ENCODE results near the gene TCHHL1. TPM values are rescaled to one million over a fixed set of nuclear protein-coding genes. Genes with fewer than 3 reads are reported as not detected.
"Not testable (repeated sequence)": the region's sequence is repeated elsewhere in the genome, so short reads cannot be mapped to it uniquely, and the experiment has no call there.

The TCHHL1 gene
- total and polyA plus RNA-seq, 2 donors, result 0.05 to 0.16 TPM

GRCh38 chr1:152107031-152107983, 18.4 kb upstream of the TCHHL1 start:
- Histone ChIP-seq H3K9me3 (ENCODE audit: control insufficient read depth in 2 of 2, insufficient read depth in 1 of 2, low read length in 1 of 2) (peaks cover 35 to 49% of the 10 kb centered on the region in 2 donors), H3K27me3 (ENCODE audit: control insufficient read depth in 2 of 2, insufficient read depth in 1 of 2, low read length in 1 of 2) (peaks cover 57 to 88% of the 10 kb centered on the region in 2 donors), H3K27ac (ENCODE audit: low read depth in 1 of 2, low read length in 1 of 2) (no peak overlapping the region), H3K4me3 (ENCODE audit: low read length in 2 of 2) (no peak overlapping the region), H3K36me3 (ENCODE audit: control insufficient read depth in 2 of 2, insufficient read depth in 2 of 2, low read length in 1 of 2) (no peaks in the 10 kb centered on the region), H3K4me1 (ENCODE audit: control insufficient read depth in 2 of 2, insufficient read depth in 2 of 2, low read length in 2 of 2) (peaks cover 0 to 25% of the 10 kb centered on the region in 2 donors)
- peak in 1 of 9 donors; percentile 9 for DNase-seq (ENCODE audit: low read depth in 6 of 9, low spot score in 9 of 9)
- WGBS, result 18% methylated on average over 41 of the region's 41 CpGs

- 60% methylated on average over 2 of the region's 2 CpGs for WGBS
- H3K4me3 ChIP-seq (ENCODE audit: low read length in 2 of 2), result no peak overlapping the region
- peaks cover 41 to 71% of the 10 kb centered on the region in 2 donors for H3K27me3 ChIP-seq (ENCODE audit: control insufficient read depth in 2 of 2, insufficient read depth in 1 of 2, low read length in 1 of 2)
- no peak overlapping the region for H3K27ac ChIP-seq (ENCODE audit: low read depth in 1 of 2, low read length in 1 of 2)
- no peak for DNase-seq (ENCODE audit: low read depth in 6 of 9, low spot score in 9 of 9)
- peaks cover 24 to 27% of the 10 kb centered on the region in 2 donors for H3K9me3 ChIP-seq (ENCODE audit: control insufficient read depth in 2 of 2, insufficient read depth in 1 of 2, low read length in 1 of 2)
- H3K4me1 ChIP-seq (ENCODE audit: control insufficient read depth in 2 of 2, insufficient read depth in 2 of 2, low read length in 2 of 2), result peaks cover 0 to 3% of the 10 kb centered on the region in 2 donors
- H3K36me3 ChIP-seq (ENCODE audit: control insufficient read depth in 2 of 2, insufficient read depth in 2 of 2, low read length in 1 of 2), result no peaks in the 10 kb centered on the region
Measured at GRCh38 chr1:152104854-152105253, 16.0 kb upstream of the TCHHL1 start.

- H3K9me3 ChIP-seq (ENCODE audit: control insufficient read depth in 2 of 2, insufficient read depth in 1 of 2, low read length in 1 of 2), result no peaks in the 10 kb centered on the region
- no peaks in the 10 kb centered on the region for H3K4me1 ChIP-seq (ENCODE audit: control insufficient read depth in 2 of 2, insufficient read depth in 2 of 2, low read length in 2 of 2)
- peaks cover 4 to 8% of the 10 kb centered on the region in 2 donors for H3K27me3 ChIP-seq (ENCODE audit: control insufficient read depth in 2 of 2, insufficient read depth in 1 of 2, low read length in 1 of 2)
- no peak overlapping the region for H3K27ac ChIP-seq (ENCODE audit: low read depth in 1 of 2, low read length in 1 of 2)
- no peak for DNase-seq (ENCODE audit: low read depth in 6 of 9, low spot score in 9 of 9)
- H3K36me3 ChIP-seq (ENCODE audit: control insufficient read depth in 2 of 2, insufficient read depth in 2 of 2, low read length in 1 of 2), result no peaks in the 10 kb centered on the region
- no peak overlapping the region for H3K4me3 ChIP-seq (ENCODE audit: low read length in 2 of 2)
- WGBS, result 84% methylated on average over 3 of the region's 3 CpGs
Measured at GRCh38 chr1:152096931-152097330, 8.1 kb upstream of the TCHHL1 start.

- DNase-seq (ENCODE audit: low read depth in 6 of 9, low spot score in 9 of 9), result no peak
- H3K4me3 ChIP-seq (ENCODE audit: low read length in 2 of 2), result no peak overlapping the region
- no peak overlapping the region for H3K27ac ChIP-seq (ENCODE audit: low read depth in 1 of 2, low read length in 1 of 2)
- H3K27me3 ChIP-seq (ENCODE audit: control insufficient read depth in 2 of 2, insufficient read depth in 1 of 2, low read length in 1 of 2), result peaks cover 0 to 4% of the 10 kb centered on the region in 2 donors
- no peaks in the 10 kb centered on the region for H3K9me3 ChIP-seq (ENCODE audit: control insufficient read depth in 2 of 2, insufficient read depth in 1 of 2, low read length in 1 of 2)
- no peaks in the 10 kb centered on the region for H3K4me1 ChIP-seq (ENCODE audit: control insufficient read depth in 2 of 2, insufficient read depth in 2 of 2, low read length in 2 of 2)
- H3K36me3 ChIP-seq (ENCODE audit: control insufficient read depth in 2 of 2, insufficient read depth in 2 of 2, low read length in 1 of 2), result no peaks in the 10 kb centered on the region
Measured at GRCh38 chr1:152086760-152087159, 2.1 kb downstream of the TCHHL1 start.

DNA sequence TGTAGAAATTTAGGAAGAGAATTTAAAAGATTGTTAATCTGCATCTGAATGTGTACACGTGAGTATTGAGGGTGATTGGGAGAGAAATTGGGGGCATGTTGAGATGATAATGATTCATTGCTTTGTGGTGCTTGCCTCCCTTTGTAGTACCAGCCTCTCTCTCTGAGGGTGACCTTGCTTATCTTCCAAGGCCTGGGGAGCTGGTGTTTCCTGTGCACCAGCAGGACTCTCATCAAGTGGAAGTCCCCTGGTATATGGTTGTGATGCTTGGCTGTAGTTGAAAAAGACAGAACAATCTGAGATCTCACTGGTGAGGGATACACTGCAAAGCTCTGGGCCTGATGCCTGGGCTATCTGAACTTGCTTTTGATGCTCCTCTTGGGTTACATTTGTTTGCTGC, 4.0 kb downstream of the TCHHL1 start:
- Histone ChIP-seq H3K9me3 (ENCODE audit: control insufficient read depth in 2 of 2, insufficient read depth in 1 of 2, low read length in 1 of 2) (no peaks in the 10 kb centered on the region), H3K36me3 (ENCODE audit: control insufficient read depth in 2 of 2, insufficient read depth in 2 of 2, low read length in 1 of 2) (no peaks in the 10 kb centered on the region), H3K4me1 (ENCODE audit: control insufficient read depth in 2 of 2, insufficient read depth in 2 of 2, low read length in 2 of 2) (no peaks in the 10 kb centered on the region), H3K27me3 (ENCODE audit: control insufficient read depth in 2 of 2, insufficient read depth in 1 of 2, low read length in 1 of 2) (peaks cover 0 to 4% of the 10 kb centered on the region in 2 donors), H3K4me3 (ENCODE audit: low read length in 2 of 2) (no peak overlapping the region), H3K27ac (ENCODE audit: low read depth in 1 of 2, low read length in 1 of 2) (no peak overlapping the region)
- no peak for DNase-seq (ENCODE audit: low read depth in 6 of 9, low spot score in 9 of 9)
- WGBS, result 71% methylated on average over 1 of the region's 1 CpG

DNA sequence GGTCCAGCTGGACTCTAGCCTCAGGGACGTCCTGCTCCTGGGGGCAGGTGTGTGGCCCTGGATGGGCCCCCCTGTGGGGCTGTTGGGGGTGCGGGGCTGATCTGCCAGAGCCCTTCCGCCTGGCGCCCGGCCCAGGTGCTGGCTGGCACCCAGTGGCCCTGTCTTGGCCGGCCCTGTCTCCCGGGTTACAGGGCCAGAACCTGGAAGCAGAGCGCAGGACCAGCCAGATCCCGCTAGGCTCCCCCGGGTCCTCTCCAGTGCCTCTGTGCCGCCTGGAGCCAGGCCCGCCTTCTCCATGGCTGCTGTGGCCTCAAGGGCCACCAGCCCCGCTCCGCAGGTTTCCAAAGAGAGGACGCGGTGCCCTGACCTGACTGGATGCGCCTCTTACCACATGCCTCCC, 7.8 kb downstream of the TCHHL1 start:
- not testable (repeated sequence) for H3K4me3 ChIP-seq (ENCODE audit: low read length in 2 of 2); H3K27me3 ChIP-seq (ENCODE audit: control insufficient read depth in 2 of 2, insufficient read depth in 1 of 2, low read length in 1 of 2); DNase-seq (ENCODE audit: low read depth in 6 of 9, low spot score in 9 of 9); H3K36me3 ChIP-seq (ENCODE audit: control insufficient read depth in 2 of 2, insufficient read depth in 2 of 2, low read length in 1 of 2); H3K4me1 ChIP-seq (ENCODE audit: control insufficient read depth in 2 of 2, insufficient read depth in 2 of 2, low read length in 2 of 2); H3K9me3 ChIP-seq (ENCODE audit: control insufficient read depth in 2 of 2, insufficient read depth in 1 of 2, low read length in 1 of 2); H3K27ac ChIP-seq (ENCODE audit: low read depth in 1 of 2, low read length in 1 of 2)
- WGBS, result 98% methylated on average over 17 of the region's 17 CpGs

- H3K4me1 ChIP-seq (ENCODE audit: control insufficient read depth in 2 of 2, insufficient read depth in 2 of 2, low read length in 2 of 2); H3K4me3 ChIP-seq (ENCODE audit: low read length in 2 of 2); H3K36me3 ChIP-seq (ENCODE audit: control insufficient read depth in 2 of 2, insufficient read depth in 2 of 2, low read length in 1 of 2); H3K27ac ChIP-seq (ENCODE audit: low read depth in 1 of 2, low read length in 1 of 2); DNase-seq (ENCODE audit: low read depth in 6 of 9, low spot score in 9 of 9); H3K27me3 ChIP-seq (ENCODE audit: control insufficient read depth in 2 of 2, insufficient read depth in 1 of 2, low read length in 1 of 2); H3K9me3 ChIP-seq (ENCODE audit: control insufficient read depth in 2 of 2, insufficient read depth in 1 of 2, low read length in 1 of 2): not testable (repeated sequence)
- WGBS, result 96% methylated on average over 17 of the region's 17 CpGs
Measured at GRCh38 chr1:152080494-152080893, 8.4 kb downstream of the TCHHL1 start.

- DNase-seq (ENCODE audit: low read depth in 6 of 9, low spot score in 9 of 9), result no peak
- Histone ChIP-seq H3K27ac (ENCODE audit: low read depth in 1 of 2, low read length in 1 of 2) (no peak overlapping the region), H3K4me1 (ENCODE audit: control insufficient read depth in 2 of 2, insufficient read depth in 2 of 2, low read length in 2 of 2) (no peaks in the 10 kb centered on the region), H3K4me3 (ENCODE audit: low read length in 2 of 2) (no peak overlapping the region), H3K9me3 (ENCODE audit: control insufficient read depth in 2 of 2, insufficient read depth in 1 of 2, low read length in 1 of 2) (no peaks in the 10 kb centered on the region), H3K36me3 (ENCODE audit: control insufficient read depth in 2 of 2, insufficient read depth in 2 of 2, low read length in 1 of 2) (no peaks in the 10 kb centered on the region), H3K27me3 (ENCODE audit: control insufficient read depth in 2 of 2, insufficient read depth in 1 of 2, low read length in 1 of 2) (peaks cover 0 to under 1% of the 10 kb centered on the region in 2 donors)
- WGBS, result 93% methylated on average over 24 of the region's 24 CpGs
Measured at GRCh38 chr1:152078831-152079441, 9.9 kb downstream of the TCHHL1 start.

- no peaks in the 10 kb centered on the region for H3K9me3 ChIP-seq (ENCODE audit: control insufficient read depth in 2 of 2, insufficient read depth in 1 of 2, low read length in 1 of 2)
- H3K4me1 ChIP-seq (ENCODE audit: control insufficient read depth in 2 of 2, insufficient read depth in 2 of 2, low read length in 2 of 2), result no peaks in the 10 kb centered on the region
- H3K4me3 ChIP-seq (ENCODE audit: low read length in 2 of 2), result no peak overlapping the region
- DNase-seq (ENCODE audit: low read depth in 6 of 9, low spot score in 9 of 9), result no peak
- 92% methylated on average over 3 of the region's 3 CpGs for WGBS
- no peak overlapping the region for H3K27ac ChIP-seq (ENCODE audit: low read depth in 1 of 2, low read length in 1 of 2)
- no peaks in the 10 kb centered on the region for H3K36me3 ChIP-seq (ENCODE audit: control insufficient read depth in 2 of 2, insufficient read depth in 2 of 2, low read length in 1 of 2)
- peaks cover 0 to 23% of the 10 kb centered on the region in 2 donors for H3K27me3 ChIP-seq (ENCODE audit: control insufficient read depth in 2 of 2, insufficient read depth in 1 of 2, low read length in 1 of 2)
Measured at GRCh38 chr1:152072311-152072710, 16.6 kb downstream of the TCHHL1 start.
